HepG2 (cell line): ENCODE data around the gene RHBDF2. TPM values are rescaled to one million over a fixed set of nuclear protein-coding genes. Genes with fewer than 3 reads are reported as not detected.
A peak's percentile ranks its signal among the peaks of the same experiment; 100 is the strongest.

Source experiments
- ATAC-seq: fragments of 200-7000 bp; cut with Tn5 transposase; 3 replicates; pipeline ENCODE4 v1.9.1; 2020; ENCODE audit warnings: mild to moderate bottlenecking, moderate library complexity
- BruUV-seq: library from RNA; stranded (reverse); fragments of 400-500 nt; replicated peaks from 2 replicates; lab custom pipeline; 2021; lab: Mats Ljungman, UMichigan
- CTCF ChIA-PET: fragments of 300-600 bp; formaldehyde crosslinking; extraction: SDS; loops from one replicate; lab custom pipeline; 2021; ENCODE audit warnings: low total read pairs, inconsistent platforms, low intra/inter-chr PET ratio; lab: Yijun Ruan, JAX
- POLR2A ChIA-PET: fragments of 350-600 bp; sonication (Branson Sonifier 250); formaldehyde crosslinking; loops from one replicate; lab custom pipeline; 2020; ENCODE audit warnings: antibody characterized with exemption, inconsistent platforms; lab: Yijun Ruan, JAX
- DNase-seq: peaks from one replicate; pipeline ENCODE4 v3.0.0-alpha.2; 2015; ENCODE audit warnings: low spot score
- FAIRE-seq: peaks from 3 replicates; lab custom pipeline; 2011; peaks lifted over from hg19 to GRCh38; lab: Jason Lieb, UNC
- H2AFZ ChIP-seq: one replicate; pipeline ENCODE4 v1.6.1; 2011; ENCODE audit warnings: low read length, inconsistent platforms
- H3K27ac ChIP-seq: fragments of 300-600 bp; 3 replicates; pipeline ENCODE4 v1.8.0; 2011; ENCODE audit warnings: mixed run types, mild to moderate bottlenecking, mixed read lengths, low read length, inconsistent platforms; ENCODE audit not compliant: insufficient read depth; ENCODE audit errors: extremely low read length
- H3K27me3 ChIP-seq, 2 experiments: fragments of 200-600 bp in 1 of 2; 2 replicates in 1 of 2; 3 replicates in 1 of 2; pipeline versions ENCODE4 v1.6.0 to v1.8.0; 2011; ENCODE audit warnings: low read length in 2 of 2, mild to moderate bottlenecking in 2 of 2, moderate library complexity in 2 of 2, inconsistent platforms in 1 of 2; ENCODE audit not compliant: insufficient read depth in 2 of 2, control insufficient read depth in 1 of 2
- H3K36me3 ChIP-seq, 2 experiments: fragments of 200-600 bp in 1 of 2; replicated peaks in 1 of 2; 2 replicates in 1 of 2; 3 replicates in 1 of 2; pipeline versions ENCODE4 v1.5.1 to v1.8.0; 2011; ENCODE audit warnings: low read length in 2 of 2, inconsistent platforms in 1 of 2; ENCODE audit not compliant: insufficient read depth in 2 of 2, control insufficient read depth in 1 of 2
- H3K4me1 ChIP-seq: 2 replicates; pipeline ENCODE4 v1.5.1; 2012; ENCODE audit warnings: low read length, inconsistent platforms; ENCODE audit not compliant: insufficient read depth
- H3K4me2 ChIP-seq: 2 replicates; pipeline ENCODE4 v1.6.0; 2011; ENCODE audit warnings: low read depth, low read length, inconsistent platforms
- H3K4me3 ChIP-seq, 3 experiments: fragments of 200-600 bp in 1 of 3; sonication (generic), shearing (Covaris generic) in 1 of 3; replicated peaks in 1 of 3; 2 replicates each; pipeline ENCODE4 v1.5.1; 2011 to 2016; ENCODE audit warnings: low read length in 3 of 3, inconsistent platforms in 2 of 3, low read depth in 2 of 3, mild to moderate bottlenecking in 2 of 3, control low read depth in 1 of 3, mixed read lengths in 1 of 3; ENCODE audit not compliant: insufficient read depth in 1 of 3
- H3K79me2 ChIP-seq: one replicate; pipeline ENCODE4 v1.6.1; 2011; ENCODE audit warnings: low read length, inconsistent platforms; ENCODE audit not compliant: insufficient read depth
- H3K9ac ChIP-seq: 2 replicates; pipeline ENCODE4 v1.6.0; 2011; ENCODE audit warnings: mild to moderate bottlenecking, low read depth, low read length, inconsistent platforms; ENCODE audit not compliant: insufficient read depth
- H3K9me3 ChIP-seq: 2 replicates; pipeline ENCODE4 v1.5.1; 2012; ENCODE audit warnings: mild to moderate bottlenecking, low read length
- H4K20me1 ChIP-seq: 2 replicates; pipeline ENCODE4 v1.6.0; 2011; ENCODE audit warnings: inconsistent platforms, mild to moderate bottlenecking, low read length, moderate library complexity; ENCODE audit not compliant: insufficient read depth
- CREBL2 ChIP-seq: sonication (generic); formaldehyde crosslinking; IDR thresholded peaks from 2 replicates; pipeline ENCODE4 v1.8.1; 2023; ENCODE audit warnings: missing genetic modification reagents, mild to moderate bottlenecking, borderline replicate concordance
- FOSL1 ChIP-seq: sonication (generic); formaldehyde crosslinking; IDR thresholded peaks from 2 replicates; pipeline ENCODE4 v1.9.0; 2021; ENCODE audit warnings: missing genetic modification reagents, borderline replicate concordance
- GZF1 ChIP-seq: sonication (generic); formaldehyde crosslinking; IDR thresholded peaks from 2 replicates; pipeline ENCODE4 v1.5.1; 2020; ENCODE audit warnings: mild to moderate bottlenecking, missing genetic modification reagents
- HIVEP1 ChIP-seq: sonication (generic); formaldehyde crosslinking; IDR thresholded peaks from 2 replicates; pipeline ENCODE4 v1.4.0; 2020; ENCODE audit warnings: mild to moderate bottlenecking, missing genetic modification reagents
- NFIB ChIP-seq: sonication (generic); formaldehyde crosslinking; IDR thresholded peaks from 2 replicates; pipeline ENCODE4 v1.9.0; 2021; ENCODE audit warnings: missing genetic modification reagents, mild to moderate bottlenecking, borderline replicate concordance
- PRDM4 ChIP-seq: sonication (generic); formaldehyde crosslinking; IDR thresholded peaks from 2 replicates; pipeline ENCODE4 v1.9.0; 2021; ENCODE audit warnings: missing genetic modification reagents, borderline replicate concordance
- TERF1 ChIP-seq: sonication (generic); formaldehyde crosslinking; IDR thresholded peaks from 2 replicates; pipeline ENCODE4 v1.8.0; 2022; ENCODE audit warnings: mild to moderate bottlenecking, missing genetic modification reagents, moderate library complexity
- YY1 ChIP-seq: IDR thresholded peaks from 2 replicates; pipeline ENCODE4 v1.6.1; 2011; ENCODE audit warnings: low read length, low read depth, moderate library complexity, mild to moderate bottlenecking; ENCODE audit not compliant: insufficient read depth, insufficient replicate concordance
- ZBTB2 ChIP-seq: sonication (generic); formaldehyde crosslinking; IDR thresholded peaks from 2 replicates; pipeline ENCODE4 v1.8.0; 2022; ENCODE audit warnings: low read depth, missing genetic modification reagents
- ZMYM3 ChIP-seq: sonication (generic); formaldehyde crosslinking; IDR thresholded peaks from 2 replicates; pipeline ENCODE4 v1.5.1; 2020; ENCODE audit warnings: mild to moderate bottlenecking, missing genetic modification reagents
- ZNF441 ChIP-seq: sonication (generic); formaldehyde crosslinking; IDR thresholded peaks from 2 replicates; pipeline ENCODE4 v1.7.0; 2021; ENCODE audit warnings: missing genetic modification reagents, borderline replicate concordance
- ZNF614 ChIP-seq: IDR thresholded peaks from 2 replicates; pipeline ENCODE4 v1.6.1; 2018; ENCODE audit warnings: missing biosample characterization, missing genetic modification reagents, inconsistent platforms, borderline replicate concordance
- ZNF75D ChIP-seq: sonication (generic); formaldehyde crosslinking; IDR thresholded peaks from 2 replicates; pipeline ENCODE4 v1.8.1; 2023; ENCODE audit warnings: missing genetic modification reagents, mild to moderate bottlenecking, borderline replicate concordance
- WGBS: methylation state at CpG from one replicate; pipeline ENCODE4 v1.1.6; 2017; ENCODE audit warnings: low lambda C conversion rate; 5-methylcytosine and 5-hydroxymethylcytosine counted together
- in situ Hi-C: cut with HindIII; loops from 2 replicates; pipeline ENCODE4 v1.10.0; 2017; ENCODE audit warnings: low pct_unique_long_range_greater_than_20kb; ENCODE audit not compliant: extremely low pct_ligation_motif_present
- intact Hi-C: fragments of 100-400 bp; cut with micrococcal nuclease; formaldehyde crosslinking; loops from one replicate; pipeline ENCODE4 v1.10.0; 2022; ENCODE audit not compliant: unreplicated experiment
- polyA plus RNA-seq, 8 experiments: library from polyadenylated mRNA; depleted of rRNA in 3 of 8; stranded (reverse) in 7 of 8; unstranded in 1 of 8; fragments of >200 nt; fragmentation: Illumina TruSeq in 4 of 8; extraction: Trizol in 4 of 8; gene quantifications; 2 replicates each; pipeline versions ENCODE4 v1.2.1 to v1.2.3, GENCODE V29; 2011 to 2016; ENCODE audit warnings: low read depth in 4 of 8, missing spikeins in 1 of 8, mixed read lengths in 1 of 8; ENCODE audit not compliant: insufficient read depth in 1 of 8
- total RNA-seq, 5 experiments: library from RNA; depleted of rRNA; stranded (reverse); fragments of >200 nt; fragmentation: Illumina TruSeq; extraction: Trizol; gene quantifications; 2 replicates each; pipeline ENCODE4 v1.2.3, GENCODE V29; 2016; ENCODE audit warnings: low read depth in 1 of 5

Gene RHBDF2
- total and polyA plus RNA-seq, 2 of the 13 experiments (the other 11 are each of a cell fraction or from before 2014, with no cell fraction given), result 7.8 to 24.2 TPM

- no peak for TF ChIP-seq TERF1 (CRISPR knock-in tag)
- no peak for TF ChIP-seq NFIB (CRISPR knock-in tag)
- 0 out of 2 replicates have a peak, but pooled peaks have one; percentile 19 for TF ChIP-seq GZF1 (CRISPR knock-in tag)
- peak; percentile 85 for TF ChIP-seq ZMYM3 (CRISPR knock-in tag)
- no peak for TF ChIP-seq ZNF75D (CRISPR knock-in tag)
- 0 out of 2 replicates have a peak, but pooled peaks have one; percentile 5 for TF ChIP-seq HIVEP1 (CRISPR knock-in tag)
Measured at GRCh38 chr17:76502341-76503211, 1.4 kb upstream of the RHBDF2 start (continued).

- no peak for FAIRE-seq
- intact Hi-C loops, result loop anchor here (1.0 kb wide), 1 partner anchor 36 kb away; no protein-coding TSS in a partner anchor
- 3% methylated on average over 11 of the region's 11 CpGs for WGBS
- TF ChIP-seq ZNF441 (CRISPR knock-in tag) (no peak), CREBL2 (0 out of 2 replicates have a peak, but pooled peaks have one; percentile 61), ZNF614 (CRISPR knock-in tag) (0 out of 2 replicates have a peak, but pooled peaks have one; percentile 6), YY1 (no peak), ZBTB2 (CRISPR knock-in tag) (no peak), FOSL1 (CRISPR knock-in tag) (no peak), PRDM4 (no peak)
Measured at GRCh38 chr17:76501827-76502307, 644 bp upstream of the RHBDF2 start.

More at GRCh38 chr17:76501827-76502307, 644 bp upstream of the RHBDF2 start:
- Histone ChIP-seq H4K20me1 (peaks cover 8% of the 10 kb centered on the region; the same call in 1 of the 2 replicates), H3K4me1 (peaks cover 65% of the 10 kb centered on the region), H3K27me3 (peaks cover 0 to 2% of the 10 kb centered on the region in 2 experiments; a peak in 1 of 5 replicates), H3K9me3 (no peaks in the 10 kb centered on the region), H2AFZ (peak overlapping the region; percentile 2), H3K4me2 (peak overlapping the region; percentile 100), H3K9ac (peak overlapping the region; percentile 61), H3K27ac (peak overlapping the region; percentile 59), H3K4me3 (peak overlapping the region; percentile 36 to 99 (median 96)), H3K36me3 (no peaks in the 10 kb centered on the region), H3K79me2 (peaks cover 29% of the 10 kb centered on the region)
- ChIA-PET CTCF (interaction anchor here (1.0 to 1.2 kb wide), 2 partner anchors 36 kb away, joined by 3 to 4 read pairs; no protein-coding TSS in a partner anchor), POLR2A (interaction anchor here (0.7 to 8.2 kb wide), 26 partner anchors 8 to 170 kb away, joined by 3 to 252 read pairs (median 7); partner anchors contain the start of genes AANAT, PRCD, PRPSAP1 and UBE2O)
- ATAC-seq (peak; percentile 21), DNase-seq (no peak)
- no TSS peak for BruUV-seq
- in situ Hi-C loops, result no loop called here
